HCT116 (cell line): ENCODE results near the gene GLB1L.

Experiments
- ATF3 ChIP-seq: IDR thresholded peaks from 2 replicates; pipeline ENCODE4 v1.6.1; 2012
- CEBPB ChIP-seq: IDR thresholded peaks from 2 replicates; pipeline ENCODE4 v1.6.1; 2012; ENCODE audit warnings: low read depth
- CTCF ChIP-seq, 3 experiments: fragments of 200-600 bp in 1 of 3; sonication (generic) in 1 of 3; IDR thresholded peaks in 2 of 3; conservative IDR thresholded peaks in 1 of 3; 2 replicates each; pipeline ENCODE4 v1.5.1; 2012 to 2017; ENCODE audit warnings: low read depth in 2 of 3, low read length in 2 of 3, antibody characterized with exemption in 1 of 3, borderline replicate concordance in 1 of 3, control low read depth in 1 of 3, mild to moderate bottlenecking in 1 of 3, mixed read lengths in 1 of 3, mixed run types in 1 of 3, moderate library complexity in 1 of 3; ENCODE audit not compliant: insufficient read depth in 1 of 3
- EZH2 ChIP-seq: fragments of 200-600 bp; sonication (generic); IDR thresholded peaks from 2 replicates; pipeline ENCODE4 v1.6.1; 2017; ENCODE audit warnings: antibody characterized with exemption, mixed run types
- EZH2phosphoT487 ChIP-seq: fragments of 200-600 bp; IDR thresholded peaks from 2 replicates; pipeline ENCODE4 v1.6.1; 2018; ENCODE audit warnings: antibody characterized with exemption, borderline replicate concordance
- JUND ChIP-seq: IDR thresholded peaks from 2 replicates; pipeline ENCODE4 v1.6.1; 2012
- MAX ChIP-seq: IDR thresholded peaks from 2 replicates; pipeline ENCODE4 v1.6.1; 2012
- POLR2A ChIP-seq: IDR thresholded peaks from 2 replicates; pipeline ENCODE4 v1.7.0; 2011; ENCODE audit warnings: borderline replicate concordance; ENCODE audit not compliant: insufficient read depth, insufficient read length; ENCODE audit errors: extremely low read depth
- POLR2AphosphoS5 ChIP-seq: IDR thresholded peaks from 2 replicates; pipeline ENCODE4 v1.6.1; 2011; ENCODE audit warnings: mild to moderate bottlenecking, low read depth, low read length, moderate library complexity
- RAD21 ChIP-seq: IDR thresholded peaks from 2 replicates; pipeline ENCODE4 v1.6.1; 2012; ENCODE audit warnings: low read depth, mild to moderate bottlenecking
- SIN3A ChIP-seq: IDR thresholded peaks from 2 replicates; pipeline ENCODE4 v1.6.1; 2012; ENCODE audit warnings: low read depth
- SP1 ChIP-seq: IDR thresholded peaks from 2 replicates; pipeline ENCODE4 v1.6.1; 2012; ENCODE audit warnings: low read depth
- ZBTB33 ChIP-seq: IDR thresholded peaks from 2 replicates; pipeline ENCODE4 v1.6.1; 2011; ENCODE audit warnings: mild to moderate bottlenecking, low read length, moderate library complexity; ENCODE audit not compliant: insufficient replicate concordance; ENCODE audit errors: extremely low read depth
- ZNF274 ChIP-seq: fragments of 200-500 bp; sonication (Bioruptor generic); IDR thresholded peaks from 2 replicates; pipeline ENCODE4 v1.6.1; 2014; ENCODE audit warnings: mild to moderate bottlenecking, low read depth, low read length, inconsistent platforms

GRCh38 chr2:219274361-219274921, 29.2 kb upstream of the GLB1L start:
- no peak for TF ChIP-seq POLR2A
- no peak for TF ChIP-seq EZH2phosphoT487
- TF ChIP-seq CTCF (IDR thresholded peaks at IDR 0.05 in 2 of 3, conservative IDR thresholded peaks at IDR 0.05 in 1 of 3; ENCODE audit: borderline replicate concordance in 1 of 3, insufficient read depth in 1 of 3, low read depth in 2 of 3, low read length in 2 of 3): no peak
- TF ChIP-seq EZH2: no peak
- no peak for TF ChIP-seq ZNF274
- no peak for TF ChIP-seq POLR2AphosphoS5
- TF ChIP-seq RAD21: no peak
- no peak for TF ChIP-seq ATF3
- TF ChIP-seq JUND: no peak
- no peak for TF ChIP-seq SIN3A
- TF ChIP-seq ZBTB33: no peak
- TF ChIP-seq CEBPB: no peak
- no peak for TF ChIP-seq SP1
- no peak for TF ChIP-seq MAX
